Retinal pigment epithelial cell (primary cell): ENCODE results near the gene PYY.

ENCODE experiments used
- DNase-seq: peaks from one replicate; pipeline ENCODE4 v3.0.0-alpha.2; 2010; ENCODE audit warnings: low read depth
- H3K4me3 ChIP-seq: 2 replicates; pipeline ENCODE4 v1.5.1; 2011; ENCODE audit warnings: mild to moderate bottlenecking, low read length, control low read depth, moderate library complexity
- TF ChIP-seq, protein P1 (sequence below): conservative IDR thresholded peaks from 2 replicates; pipeline ENCODE4 v1.5.1; 2011; ENCODE audit warnings: low read depth, low read length, control low read depth, inconsistent platforms

PYY gene

DNA sequence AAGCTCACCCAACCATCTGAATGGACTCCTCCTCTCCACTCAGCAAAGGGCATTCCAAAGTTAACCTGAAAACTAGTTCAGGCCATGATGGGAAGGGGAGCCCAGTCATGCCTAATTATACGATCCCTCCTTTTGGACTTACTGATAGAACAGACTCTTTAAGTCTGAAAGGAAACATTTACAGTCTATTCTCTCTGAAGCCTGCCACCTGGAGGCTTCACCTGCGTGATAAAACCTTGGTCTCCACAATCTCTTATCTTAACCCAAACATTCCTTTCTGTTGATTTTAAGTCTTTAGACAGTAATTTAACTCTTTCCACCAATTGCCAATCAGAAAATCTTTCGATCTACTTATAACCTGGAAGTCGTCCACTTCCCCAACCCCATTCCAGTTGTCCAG lies 37.4 kb downstream of the PYY start:
- TF ChIP-seq, protein P1, sequence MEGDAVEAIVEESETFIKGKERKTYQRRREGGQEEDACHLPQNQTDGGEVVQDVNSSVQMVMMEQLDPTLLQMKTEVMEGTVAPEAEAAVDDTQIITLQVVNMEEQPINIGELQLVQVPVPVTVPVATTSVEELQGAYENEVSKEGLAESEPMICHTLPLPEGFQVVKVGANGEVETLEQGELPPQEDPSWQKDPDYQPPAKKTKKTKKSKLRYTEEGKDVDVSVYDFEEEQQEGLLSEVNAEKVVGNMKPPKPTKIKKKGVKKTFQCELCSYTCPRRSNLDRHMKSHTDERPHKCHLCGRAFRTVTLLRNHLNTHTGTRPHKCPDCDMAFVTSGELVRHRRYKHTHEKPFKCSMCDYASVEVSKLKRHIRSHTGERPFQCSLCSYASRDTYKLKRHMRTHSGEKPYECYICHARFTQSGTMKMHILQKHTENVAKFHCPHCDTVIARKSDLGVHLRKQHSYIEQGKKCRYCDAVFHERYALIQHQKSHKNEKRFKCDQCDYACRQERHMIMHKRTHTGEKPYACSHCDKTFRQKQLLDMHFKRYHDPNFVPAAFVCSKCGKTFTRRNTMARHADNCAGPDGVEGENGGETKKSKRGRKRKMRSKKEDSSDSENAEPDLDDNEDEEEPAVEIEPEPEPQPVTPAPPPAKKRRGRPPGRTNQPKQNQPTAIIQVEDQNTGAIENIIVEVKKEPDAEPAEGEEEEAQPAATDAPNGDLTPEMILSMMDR = no peak
- no peak overlapping the region for H3K4me3 ChIP-seq
- no peak for DNase-seq

DNA sequence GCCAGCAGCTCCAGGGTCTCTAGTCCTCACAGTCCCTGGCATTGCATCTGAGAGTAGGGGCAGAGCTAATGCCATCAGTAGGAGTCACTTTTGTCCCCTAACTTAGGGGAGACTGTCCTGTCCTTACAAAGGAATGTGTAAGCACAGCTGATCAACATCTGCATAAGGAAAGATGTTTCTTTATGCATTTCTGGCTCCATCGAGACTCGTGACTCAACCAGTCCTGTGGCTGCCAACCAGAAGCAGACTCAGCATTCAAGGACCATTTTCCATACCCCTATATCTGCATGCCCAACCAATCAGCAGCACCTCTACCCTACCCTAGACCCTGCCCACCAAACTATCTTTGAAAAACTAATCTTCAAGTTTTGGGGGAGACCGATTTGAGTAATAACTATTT lies 38.2 kb downstream of the PYY start:
- DNase-seq = no peak
- TF ChIP-seq, protein P1 = no peak
- no peak overlapping the region for H3K4me3 ChIP-seq

DNA sequence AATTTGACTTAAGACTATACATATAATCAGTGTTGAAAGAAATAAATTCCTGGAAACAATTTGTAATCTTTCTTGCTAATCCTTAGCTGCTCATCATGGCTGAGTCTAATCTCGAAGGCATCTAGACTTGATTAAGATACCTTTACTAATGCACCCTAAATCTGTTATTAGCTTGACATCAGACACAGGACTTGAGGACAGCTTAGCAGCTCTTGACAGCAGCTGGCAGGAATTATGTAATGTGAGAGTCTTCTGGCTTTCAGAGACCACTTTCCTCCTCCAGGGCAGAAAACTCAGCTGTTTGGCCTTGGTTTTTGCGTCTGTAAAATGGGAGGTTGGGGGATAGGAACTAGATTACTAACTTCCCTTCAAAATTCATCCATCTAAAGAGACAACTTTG lies 39.3 kb downstream of the PYY start:
- TF ChIP-seq, protein P1 = no peak
- no peak for DNase-seq
- H3K4me3 ChIP-seq = no peak overlapping the region

DNA sequence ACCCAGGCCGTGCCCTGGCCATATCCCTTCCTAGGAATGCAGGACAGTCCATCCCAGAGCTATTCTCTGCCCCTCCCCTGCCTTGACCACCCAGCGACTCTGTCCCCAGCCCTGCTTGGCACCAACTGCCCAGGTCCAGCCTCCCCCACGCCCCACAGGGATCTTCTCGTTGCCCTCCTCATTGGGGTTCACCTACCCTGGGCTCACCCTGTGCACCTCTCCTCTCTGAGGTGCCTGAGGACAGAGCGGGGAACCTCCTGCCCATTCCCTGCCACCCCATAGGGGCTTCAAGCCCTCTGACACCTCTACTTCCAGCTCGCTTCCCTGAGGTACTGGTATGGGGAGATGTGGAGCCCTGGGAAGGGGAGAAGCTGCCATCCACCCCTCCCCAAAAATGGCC lies 40.2 kb downstream of the PYY start:
- TF ChIP-seq, protein P1 = no peak
- no peak overlapping the region for H3K4me3 ChIP-seq
- DNase-seq = no peak

DNA sequence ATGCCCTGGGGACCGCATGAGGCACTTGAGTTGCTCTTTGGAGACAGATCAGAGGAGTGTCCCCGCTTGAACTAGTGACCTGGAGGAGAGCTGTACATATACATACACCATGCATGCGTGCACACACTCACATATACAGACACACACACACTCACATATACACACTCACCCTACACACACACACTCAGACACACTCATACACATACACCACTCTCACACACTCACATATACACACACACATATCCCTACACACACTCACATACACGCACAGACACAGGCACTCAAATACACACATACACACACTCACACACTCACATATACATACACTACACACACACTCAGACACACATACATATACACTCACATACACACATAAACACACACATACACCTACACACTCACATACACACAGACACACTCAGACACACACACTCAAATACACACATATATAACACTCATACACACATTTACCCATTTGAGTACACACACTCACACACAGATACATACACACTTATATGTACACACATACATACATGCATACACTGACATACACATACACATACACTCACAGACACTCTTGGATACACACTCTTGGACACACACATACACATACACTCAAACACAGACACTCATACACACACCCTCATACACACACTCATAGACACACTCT lies 41.0 kb downstream of the PYY start:
- TF ChIP-seq, protein P1 = no peak
- no peak overlapping the region for H3K4me3 ChIP-seq

DNA sequence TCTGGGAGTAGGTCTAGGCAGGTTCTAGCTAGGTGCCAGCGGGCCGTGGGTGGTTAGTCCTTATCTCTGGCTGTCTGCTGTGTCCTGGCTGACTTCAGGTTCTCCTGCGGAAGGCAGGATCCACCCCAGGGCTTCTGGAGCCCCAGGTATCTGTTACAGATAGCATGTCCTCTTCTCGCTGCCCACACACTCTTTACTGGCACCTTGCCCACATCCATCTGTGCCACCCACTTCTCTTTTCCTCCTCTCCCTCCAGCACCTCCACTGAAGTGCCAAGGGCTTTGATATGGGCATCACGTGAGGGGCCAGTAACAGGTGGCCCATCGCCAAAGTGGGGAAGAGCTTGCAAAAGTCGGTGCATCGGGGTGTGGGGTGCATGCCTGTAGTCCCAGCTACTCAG lies 41.8 kb downstream of the PYY start:
- DNase-seq = no peak
- TF ChIP-seq, protein P1 = no peak
- no peak overlapping the region for H3K4me3 ChIP-seq

More for the DNA sequence above, 41.0 kb downstream of the PYY start:
- DNase-seq = no peak

DNA sequence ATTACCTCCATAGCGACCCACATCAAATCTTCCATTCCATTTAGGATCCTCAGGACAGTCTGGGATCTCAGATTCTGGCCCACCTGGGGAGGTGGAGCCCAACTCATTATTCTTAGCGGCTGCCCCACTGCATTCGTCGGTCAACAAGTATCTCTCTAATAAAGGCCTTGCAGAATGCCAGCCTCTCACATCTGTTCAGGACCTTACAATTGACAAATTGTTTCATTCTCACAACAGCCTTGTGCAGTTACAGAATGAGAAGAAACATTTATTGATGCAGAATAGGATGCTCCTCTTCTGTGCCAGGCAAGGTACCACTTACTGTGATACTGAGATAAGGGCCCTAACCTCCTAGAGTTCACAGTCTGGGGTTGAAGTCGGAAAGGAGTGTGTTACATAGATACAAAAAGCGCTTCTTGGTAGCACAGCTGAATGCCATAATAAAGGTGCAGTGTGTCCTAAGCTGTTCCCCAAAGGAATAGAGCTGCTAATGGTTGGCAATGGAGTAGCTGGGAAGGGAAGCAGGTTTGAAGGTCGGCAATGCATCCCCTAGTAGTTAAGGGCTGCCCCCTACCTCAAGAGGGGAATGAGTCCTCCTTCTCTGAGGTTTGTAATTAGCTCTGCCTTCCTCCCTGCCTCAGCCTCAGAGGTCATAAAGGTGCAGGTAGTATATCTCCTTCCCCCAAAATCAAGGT lies 44.1 kb downstream of the PYY start:
- TF ChIP-seq, protein P1 = no peak
- H3K4me3 ChIP-seq = no peak overlapping the region
- DNase-seq = no peak
